CD14-positive monocyte (primary cell): ENCODE data around the gene TMEM182. TPM values are rescaled to one million over a fixed set of nuclear protein-coding genes. Genes with fewer than 3 reads are reported as not detected.

Experiments used
- DNase-seq, 3 donors: peaks; one replicate each; pipeline ENCODE4 v3.0.0-alpha.2; 2011 to 2022
- H2AFZ ChIP-seq: 2 replicates; pipeline ENCODE4 v1.6.0; 2012; ENCODE audit warnings: mild to moderate bottlenecking, low read depth, low read length, inconsistent platforms; ENCODE audit not compliant: insufficient read depth, poor library complexity, severe bottlenecking
- H3K27ac ChIP-seq, 2 donors: 1 replicate in 1 of 2; 2 replicates in 1 of 2; pipeline ENCODE4 v1.5.1; 2012 to 2013; ENCODE audit warnings: low read length in 2 of 2, control low read depth in 1 of 2, inconsistent platforms in 1 of 2, low read depth in 1 of 2, mild to moderate bottlenecking in 1 of 2
- H3K27me3 ChIP-seq, 2 donors: one replicate each; pipeline versions ENCODE4 v1.6.0 to v1.6.1; 2011 to 2013; ENCODE audit warnings: low read length in 2 of 2; ENCODE audit not compliant: control insufficient read depth in 2 of 2, insufficient read depth in 2 of 2
- H3K36me3 ChIP-seq, 2 donors: replicated peaks in 1 of 2; 1 replicate in 1 of 2; 2 replicates in 1 of 2; pipeline versions ENCODE4 v1.5.1 to v1.6.1; 2012 to 2013; ENCODE audit warnings: low read length in 2 of 2, control low read depth in 1 of 2, inconsistent platforms in 1 of 2, mild to moderate bottlenecking in 1 of 2; ENCODE audit not compliant: insufficient read depth in 2 of 2, control insufficient read depth in 1 of 2
- H3K4me1 ChIP-seq, 2 donors: 1 replicate in 1 of 2; 2 replicates in 1 of 2; pipeline versions ENCODE4 v1.5.1 to v1.6.1; 2012 to 2013; ENCODE audit warnings: low read length in 2 of 2, control low read depth in 1 of 2, inconsistent platforms in 1 of 2, mild to moderate bottlenecking in 1 of 2, moderate library complexity in 1 of 2; ENCODE audit not compliant: insufficient read depth in 2 of 2, control insufficient read depth in 1 of 2
- H3K4me2 ChIP-seq: replicated peaks from 2 replicates; pipeline ENCODE3; 2012; ENCODE audit warnings: low read length, moderate library complexity, mild to moderate bottlenecking; ENCODE audit not compliant: poor library complexity, severe bottlenecking; ENCODE audit errors: extremely low read depth
- H3K4me3 ChIP-seq, 3 experiments: fragments of 200-600 bp in 1 of 3; sonication (generic) in 1 of 3; replicated peaks in 1 of 3; 1 replicate in 2 of 3; 2 replicates in 1 of 3; pipeline ENCODE4 v1.5.1; 2011 to 2013; ENCODE audit warnings: low read length in 3 of 3, mild to moderate bottlenecking in 3 of 3, control low read depth in 2 of 3, low read depth in 2 of 3, inconsistent platforms in 1 of 3, moderate library complexity in 1 of 3
- H3K79me2 ChIP-seq: 2 replicates; pipeline ENCODE4 v1.6.0; 2012; ENCODE audit warnings: mild to moderate bottlenecking, control low read depth, inconsistent platforms, low read length, moderate library complexity; ENCODE audit not compliant: insufficient read depth
- H3K9ac ChIP-seq: 2 replicates; pipeline ENCODE4 v1.6.0; 2017; ENCODE audit warnings: low read length, mild to moderate bottlenecking; ENCODE audit not compliant: insufficient read depth, poor library complexity, severe bottlenecking
- H3K9me3 ChIP-seq, 2 donors: replicated peaks in 1 of 2; 1 replicate in 1 of 2; 2 replicates in 1 of 2; pipeline versions ENCODE4 v1.5.1 to v1.6.1; 2012 to 2013; ENCODE audit warnings: low read length in 2 of 2, control low read depth in 1 of 2; ENCODE audit not compliant: control insufficient read depth in 1 of 2, insufficient read depth in 1 of 2
- H4K20me1 ChIP-seq: 2 replicates; pipeline ENCODE4 v1.6.0; 2012; ENCODE audit warnings: mild to moderate bottlenecking, low read length, control low read depth, moderate library complexity; ENCODE audit not compliant: insufficient read depth
- H3K27ac Mint-ChIP-seq, 7 donors: one replicate each; pipeline ENCODE4 v1.8.0; 2020; ENCODE audit warnings: mild to moderate bottlenecking in 7 of 7, mixed read lengths in 7 of 7, moderate library complexity in 6 of 7, inconsistent platforms in 2 of 7
- H3K27me3 Mint-ChIP-seq, 3 donors: one replicate each; pipeline ENCODE4 v1.8.0; 2021 to 2022; ENCODE audit warnings: low read depth in 3 of 3, mild to moderate bottlenecking in 3 of 3, mixed read lengths in 3 of 3, moderate library complexity in 3 of 3, inconsistent platforms in 1 of 3
- H3K36me3 Mint-ChIP-seq, 2 donors: one replicate each; pipeline ENCODE4 v1.8.0; 2020; ENCODE audit warnings: mixed read lengths in 2 of 2, inconsistent platforms in 1 of 2, mild to moderate bottlenecking in 1 of 2
- H3K4me1 Mint-ChIP-seq: one replicate; pipeline ENCODE4 v1.8.0; 2020; ENCODE audit warnings: mild to moderate bottlenecking, mixed read lengths
- H3K4me3 Mint-ChIP-seq, 2 donors: one replicate each; pipeline ENCODE4 v1.8.0; 2020; ENCODE audit warnings: mild to moderate bottlenecking in 2 of 2, mixed read lengths in 2 of 2, moderate library complexity in 1 of 2
- H3K9me3 Mint-ChIP-seq, 7 donors: one replicate each; pipeline ENCODE4 v1.8.0; 2020 to 2022; ENCODE audit warnings: mixed read lengths in 7 of 7, mild to moderate bottlenecking in 6 of 7, moderate library complexity in 6 of 7, inconsistent platforms in 2 of 7
- CTCF ChIP-seq: fragments of 200-600 bp; IDR thresholded peaks from one replicate; pipeline ENCODE4 v1.8.0; 2022; ENCODE audit warnings: antibody characterized with exemption, mild to moderate bottlenecking
- WGBS: methylation state at CpG from one replicate; pipeline ENCODE4 v1.1.5; 2013; ENCODE audit warnings: missing lambda C conversion rate; ENCODE audit not compliant: insufficient coverage; 5-methylcytosine and 5-hydroxymethylcytosine counted together
- intact Hi-C, 2 donors: fragments of 100-400 bp; cut with micrococcal nuclease; formaldehyde crosslinking; loops; one replicate each; pipeline versions ENCODE4 v1.15.0 to v1.15.1; 2023
- polyA plus RNA-seq, 3 donors: library from polyadenylated mRNA; depleted of rRNA in 1 of 3; unstranded in 2 of 3; stranded (reverse) in 1 of 3; fragments of 300-500 nt in 2 of 3; fragments of >200 nt in 1 of 3; fragmentation: Illumina TruSeq in 2 of 3; gene quantifications; 1 replicate in 2 of 3; 2 replicates in 1 of 3; pipeline ENCODE4 v1.2.3, GENCODE V29; 2012 to 2021

The TMEM182 gene
- polyA plus RNA-seq, 3 donors, result 0.24 to 0.69 (median 0.28) TPM

GRCh38 chr2:102848366-102848839, 86.6 kb downstream of the TMEM182 start:
- intact Hi-C loops, result no loop called here
- peaks cover 5 to 6% of the 10 kb centered on the region in 2 donors for H3K4me1 ChIP-seq
- peak; percentile 27 to 65 (median 36) for DNase-seq
- Mint-ChIP-seq H3K9me3 (peaks cover 0 to 5% (median 1%) of the 10 kb centered on the region in 7 donors), H3K27me3 (peaks cover 0 to 1% (median 0%) of the 10 kb centered on the region in 3 donors), H3K27ac (no peak overlapping the region), H3K36me3 (no peaks in the 10 kb centered on the region), H3K4me1 (peaks cover 8% of the 10 kb centered on the region), H3K4me3 (peak overlapping the region; percentile 32 to 66)
- no peaks in the 10 kb centered on the region for H3K36me3 ChIP-seq
- H4K20me1 ChIP-seq, result no peaks in the 10 kb centered on the region
- peak overlapping the region; percentile 44 for H3K9ac ChIP-seq
- WGBS, result 8% methylated on average over 11 of the region's 12 CpGs
- no peaks in the 10 kb centered on the region for H3K27me3 ChIP-seq
- H3K4me3 ChIP-seq, result peak overlapping the region in 2 of 3 experiments; percentile 6 to 57
- H3K79me2 ChIP-seq, result no peaks in the 10 kb centered on the region
- no peak overlapping the region for H3K27ac ChIP-seq
- peak overlapping the region; percentile 80 for H2AFZ ChIP-seq
- H3K4me2 ChIP-seq, result peak overlapping the region; percentile 74
- H3K9me3 ChIP-seq, result no peaks in the 10 kb centered on the region
- no peak for TF ChIP-seq CTCF

- DNase-seq, result no peak
- H3K4me1 Mint-ChIP-seq, result peaks cover 8% of the 10 kb centered on the region
- Histone ChIP-seq H3K4me2 (no peak overlapping the region), H3K36me3 (no peaks in the 10 kb centered on the region), H3K79me2 (no peaks in the 10 kb centered on the region), H3K27me3 (no peaks in the 10 kb centered on the region), H3K4me3 (no peak overlapping the region), H3K9ac (no peak overlapping the region), H4K20me1 (no peaks in the 10 kb centered on the region), H3K4me1 (peaks cover 5 to 6% of the 10 kb centered on the region in 2 donors), H3K27ac (no peak overlapping the region), H3K9me3 (peaks cover 5 to 12% of the 10 kb centered on the region in 2 donors), H2AFZ (no peak overlapping the region)
- intact Hi-C loops, result no loop called here
- no peak overlapping the region for H3K27ac Mint-ChIP-seq
- TF ChIP-seq CTCF, result no peak
- H3K9me3 Mint-ChIP-seq, result peaks cover 3 to 16% (median 12%) of the 10 kb centered on the region in 7 donors
- H3K4me3 Mint-ChIP-seq, result no peak overlapping the region
- no peaks in the 10 kb centered on the region for H3K36me3 Mint-ChIP-seq
- H3K27me3 Mint-ChIP-seq, result no peaks in the 10 kb centered on the region
- WGBS, result 98% methylated on average over 5 of the region's 6 CpGs
These were observed 89.1 kb downstream of the TMEM182 start for GRCh38 chr2:102850888-102851287.
